A549 (cell line): ENCODE data around the gene KIAA0753. TPM values are rescaled to one million over a fixed set of nuclear protein-coding genes. Genes with fewer than 3 reads are reported as not detected.
A peak's percentile ranks its signal among the peaks of the same experiment; 100 is the strongest.

ENCODE experiments used
- ATAC-seq, 2 experiments: fragments of 200-7000 bp in 1 of 2; fragments of >200 bp in 1 of 2; cut with Nextera tagmentation in 1 of 2; cut with Tn5 transposase in 1 of 2; 3 replicates each; pipeline versions ENCODE4 v1.8.0 to v1.9.1; 2018 to 2020; ENCODE audit warnings: mild to moderate bottlenecking in 1 of 2, moderate library complexity in 1 of 2
- CTCF ChIA-PET: fragments of 300-600 bp; sonication (Branson Sonifier 250); formaldehyde crosslinking; extraction: SDS; loops from one replicate; lab custom pipeline; 2021; ENCODE audit warnings: antibody characterized with exemption, inconsistent platforms; lab: Yijun Ruan, JAX
- POLR2A ChIA-PET: fragments of 350-600 bp; formaldehyde crosslinking; extraction: SDS; loops from one replicate; lab custom pipeline; 2021; ENCODE audit warnings: antibody characterized with exemption, inconsistent platforms; lab: Yijun Ruan, JAX
- DNase-seq, 2 experiments: peaks; one replicate each; pipeline versions ENCODE4 v3.0.0 to v3.0.0-alpha.2; 2011 to 2016; ENCODE audit warnings: low read depth in 1 of 2, low spot score in 1 of 2
- FAIRE-seq: peaks from 2 replicates; lab custom pipeline; 2011; peaks lifted over from hg19 to GRCh38; lab: Jason Lieb, UNC
- H3K27ac ChIP-seq, 2 experiments: fragments of >200 bp; sonication (Bioruptor Twin); formaldehyde crosslinking; 3 replicates each; pipeline ENCODE4 v1.5.1; 2016 to 2017
- H3K4me1 ChIP-seq: fragments of >200 bp; sonication (Bioruptor Twin); formaldehyde crosslinking; 3 replicates; pipeline ENCODE4 v1.6.1; 2016
- H3K4me2 ChIP-seq: fragments of >200 bp; sonication (Bioruptor Twin); formaldehyde crosslinking; 3 replicates; pipeline ENCODE4 v1.6.1; 2016
- H3K4me3 ChIP-seq: fragments of >200 bp; sonication (Bioruptor Twin); formaldehyde crosslinking; 3 replicates; pipeline ENCODE4 v1.5.1; 2016
- H3K9me3 ChIP-seq: fragments of >200 bp; sonication (Bioruptor Twin); formaldehyde crosslinking; 3 replicates; pipeline ENCODE4 v1.6.1; 2016
- BHLHE40 ChIP-seq: IDR thresholded peaks from 2 replicates; pipeline ENCODE4 v1.6.1; 2012; ENCODE audit warnings: low read depth, low read length, inconsistent platforms
- CBX2 ChIP-seq: fragments of 200-600 bp; sonication (generic); IDR thresholded peaks from 2 replicates; pipeline ENCODE4 v1.6.1; 2016; ENCODE audit warnings: low read depth, mild to moderate bottlenecking, borderline replicate concordance
- CEBPB ChIP-seq, 2 experiments: fragments of >200 bp in 1 of 2; sonication (Bioruptor Twin) in 1 of 2; formaldehyde crosslinking in 1 of 2; IDR thresholded peaks; 2 replicates each; pipeline ENCODE4 v1.6.1; 2012 to 2016
- CHD4 ChIP-seq: fragments of 200-600 bp; sonication (generic); IDR thresholded peaks from 2 replicates; pipeline ENCODE4 v1.6.1; 2016; ENCODE audit warnings: antibody characterized with exemption, mild to moderate bottlenecking, borderline replicate concordance
- EHMT2 ChIP-seq: fragments of 200-600 bp; sonication (generic); IDR thresholded peaks from 2 replicates; pipeline ENCODE4 v1.6.1; 2016; ENCODE audit warnings: antibody characterized with exemption, low read depth, mild to moderate bottlenecking, moderate library complexity
- FOSB ChIP-seq: fragments of 250-450 bp; sonication (Bioruptor Pico); IDR thresholded peaks from 2 replicates; pipeline ENCODE4 v1.5.0; 2020; ENCODE audit warnings: mild to moderate bottlenecking, moderate library complexity
- FOSL2 ChIP-seq, 2 experiments: fragments of 450-650 bp in 1 of 2; fragments of >200 bp in 1 of 2; sonication (Bioruptor Twin) in 1 of 2; formaldehyde crosslinking; IDR thresholded peaks; 2 replicates each; pipeline versions ENCODE4 v1.5.0 to v1.6.1; 2016 to 2020; ENCODE audit warnings: mild to moderate bottlenecking in 1 of 2, moderate library complexity in 1 of 2
- FOXS1 ChIP-seq: fragments of 250-450 bp; sonication (Bioruptor Pico); IDR thresholded peaks from 2 replicates; pipeline ENCODE4 v1.5.0; 2020; ENCODE audit warnings: mild to moderate bottlenecking, moderate library complexity
- HDAC2 ChIP-seq: fragments of 200-600 bp; sonication (generic); IDR thresholded peaks from 2 replicates; pipeline ENCODE4 v1.6.1; 2016
- HES2 ChIP-seq: fragments of >200 bp; sonication (Bioruptor Twin); formaldehyde crosslinking; IDR thresholded peaks from 2 replicates; pipeline ENCODE4 v1.6.1; 2016
- HEYL ChIP-seq: fragments of 250-450 bp; sonication (Bioruptor Pico); IDR thresholded peaks from 2 replicates; pipeline ENCODE4 v1.8.0; 2021; ENCODE audit warnings: mild to moderate bottlenecking, moderate library complexity
- HOXA7 ChIP-seq: fragments of 250-450 bp; sonication (Bioruptor Pico); IDR thresholded peaks from 2 replicates; pipeline ENCODE4 v1.5.0; 2020; ENCODE audit warnings: mild to moderate bottlenecking, moderate library complexity
- HOXB13 ChIP-seq: fragments of 250-450 bp; sonication (Bioruptor Pico); IDR thresholded peaks from 2 replicates; pipeline ENCODE4 v1.5.0; 2020; ENCODE audit warnings: low read depth, mild to moderate bottlenecking, moderate library complexity
- HOXB5 ChIP-seq: fragments of 250-450 bp; sonication (Bioruptor Pico); IDR thresholded peaks from 2 replicates; pipeline ENCODE4 v1.5.0; 2020; ENCODE audit warnings: mild to moderate bottlenecking, moderate library complexity
- JUN ChIP-seq, 2 experiments: fragments of >200 bp; sonication (Bioruptor Twin); formaldehyde crosslinking; IDR thresholded peaks; 2 replicates in 1 of 2; 3 replicates in 1 of 2; pipeline ENCODE4 v1.6.1; 2016 to 2017
- JUNB ChIP-seq: fragments of >200 bp; sonication (Bioruptor Twin); formaldehyde crosslinking; IDR thresholded peaks from 2 replicates; pipeline ENCODE4 v1.6.1; 2016
- KDM1A ChIP-seq: fragments of 200-600 bp; sonication (generic); IDR thresholded peaks from 2 replicates; pipeline ENCODE4 v1.6.1; 2016; ENCODE audit warnings: low read depth, mild to moderate bottlenecking
- KDM5A ChIP-seq: fragments of 200-600 bp; sonication (generic); IDR thresholded peaks from 2 replicates; pipeline ENCODE4 v1.6.1; 2016; ENCODE audit warnings: antibody characterized with exemption, mild to moderate bottlenecking
- MAZ ChIP-seq: fragments of 150-350 bp; IDR thresholded peaks from 2 replicates; pipeline ENCODE4 v1.6.1; 2014; ENCODE audit warnings: antibody characterized with exemption, low read depth, low read length, borderline replicate concordance
- MYC ChIP-seq: IDR thresholded peaks from 2 replicates; pipeline ENCODE4 v1.6.1; 2012; ENCODE audit warnings: mild to moderate bottlenecking, inconsistent platforms, low read length, improper control_type of control experiment, borderline replicate concordance
- NPAS2 ChIP-seq: fragments of 250-450 bp; sonication (Bioruptor Pico); IDR thresholded peaks from 2 replicates; pipeline ENCODE4 v1.8.0; 2022; ENCODE audit warnings: mild to moderate bottlenecking, moderate library complexity, borderline replicate concordance
- PBX3 ChIP-seq: IDR thresholded peaks from 2 replicates; pipeline ENCODE4 v1.6.1; 2012
- POLR2AphosphoS2 ChIP-seq: conservative IDR thresholded peaks from 2 replicates; pipeline ENCODE4 v1.6.1; 2012; ENCODE audit warnings: low read length, improper control_type of control experiment, inconsistent platforms
- RARB ChIP-seq: fragments of 250-450 bp; sonication (Bioruptor Pico); IDR thresholded peaks from 2 replicates; pipeline ENCODE4 v1.8.0; 2021; ENCODE audit warnings: mild to moderate bottlenecking, moderate library complexity
- REST ChIP-seq: fragments of 200-600 bp; sonication (generic); IDR thresholded peaks from 2 replicates; pipeline ENCODE4 v1.6.1; 2016; ENCODE audit warnings: antibody characterized with exemption, mild to moderate bottlenecking, moderate library complexity
- RFX5 ChIP-seq: fragments of 450-650 bp; IDR thresholded peaks from 2 replicates; pipeline ENCODE4 v1.7.1; 2014; ENCODE audit warnings: antibody characterized with exemption, mild to moderate bottlenecking, moderate library complexity
- RNF2 ChIP-seq: fragments of 200-600 bp; sonication (generic); IDR thresholded peaks from 2 replicates; pipeline ENCODE4 v1.6.1; 2016; ENCODE audit warnings: low read depth, mild to moderate bottlenecking, antibody characterized with exemption, moderate library complexity, borderline replicate concordance
- SMC3 ChIP-seq: fragments of >200 bp; sonication (Bioruptor Twin); formaldehyde crosslinking; IDR thresholded peaks from 3 replicates; pipeline ENCODE4 v1.6.1; 2018; ENCODE audit warnings: inconsistent platforms
- TFCP2L1 ChIP-seq: fragments of 250-450 bp; sonication (Bioruptor Pico); IDR thresholded peaks from 2 replicates; pipeline ENCODE4 v1.5.0; 2021; ENCODE audit warnings: mild to moderate bottlenecking
- USF2 ChIP-seq: fragments of 450-650 bp; IDR thresholded peaks from 2 replicates; pipeline ENCODE4 v1.6.1; 2014; ENCODE audit warnings: antibody characterized with exemption
- ZC3H11A ChIP-seq: fragments of 450-650 bp; IDR thresholded peaks from 2 replicates; pipeline ENCODE4 v1.6.1; 2014; ENCODE audit warnings: antibody characterized with exemption, mild to moderate bottlenecking
- ZFP36 ChIP-seq: fragments of 450-650 bp; IDR thresholded peaks from 2 replicates; pipeline ENCODE4 v1.6.1; 2014; ENCODE audit warnings: borderline replicate concordance; ENCODE audit not compliant: partially characterized antibody
- ZNF302 ChIP-seq: fragments of 250-450 bp; sonication (Bioruptor Pico); IDR thresholded peaks from 2 replicates; pipeline ENCODE4 v1.9.0; 2021; ENCODE audit warnings: inconsistent platforms, mild to moderate bottlenecking, moderate library complexity
- ZSCAN20 ChIP-seq: fragments of 250-450 bp; sonication (Bioruptor Pico); IDR thresholded peaks from 2 replicates; pipeline ENCODE4 v1.8.0; 2022; ENCODE audit warnings: mild to moderate bottlenecking, moderate library complexity
- WGBS: methylation state at CpG from one replicate; pipeline ENCODE4 v1.1.6; 2017; ENCODE audit errors: missing lambda C conversion rate; 5-methylcytosine and 5-hydroxymethylcytosine counted together
- polyA minus RNA-seq: library from RNA; depleted of rRNA, polyadenylated mRNA; stranded (reverse); fragments of >200 nt; gene quantifications from 2 replicates; pipeline ENCODE4 v1.2.3, GENCODE V29; 2011; rRNA and poly(A)+ RNA removed
- polyA plus RNA-seq, 4 experiments: library from polyadenylated mRNA; depleted of rRNA in 3 of 4; stranded (reverse); fragments of >200 nt; fragmentation: RNase III in 1 of 4; extraction: RNeasy Plus Mini Kit Qiagen cat#74134 plus additional on column Dnase treatment in 1 of 4; gene quantifications; 2 replicates in 3 of 4; 3 replicates in 1 of 4; pipeline ENCODE4 v1.2.3, GENCODE V29; 2011 to 2017

Gene KIAA0753
- polyA plus RNA-seq (2011; rRNA removed): 15.2 and 21.5 TPM in 2 replicates
- polyA plus RNA-seq (2012; cell fraction: cytosol; rRNA removed): 4.4 and 5.1 TPM in 2 replicates
- 5.5 and 11.7 TPM in 2 replicates for polyA plus RNA-seq (2012; cell fraction: nucleus; rRNA removed)
- 13.6 to 16.1 TPM (median 14.1 TPM) in 3 replicates for polyA plus RNA-seq (2017; fragmentation: RNase III; extraction: RNeasy Plus Mini Kit Qiagen cat#74134 plus additional on column Dnase treatment)
- 20.8 and 21.1 TPM in 2 replicates for polyA minus RNA-seq

GRCh38 chr17:6640536-6641246 lies at the start of gene KIAA0753, which contains the start of gene TXNDC17:
KIAA0753 (minus strand) TSS chr17:6640711; CDS start chr17:6635103, 5,608 bp downstream.
TXNDC17 (plus strand) TSS chr17:6641060; CDS start chr17:6641083, 23 bp downstream.
- POLR2A ChIA-PET: interaction anchor here (0.7 to 2.2 kb wide), 5 partner anchors 10 to 169 kb away, joined by 3 to 12 read pairs (median 4); partner anchors contain the start of genes C17orf100 and MED31
- 3% methylated on average over 25 of the region's 52 CpGs for whole genome bisulfite sequencing
- Histone ChIP-seq H3K4me3 (peak within 1 kb of the TSS; percentile 81), H3K4me1 (peaks cover 22% of the 10 kb centered on the region), H3K9me3 (no peaks in the 10 kb centered on the region), H3K4me2 (peak within 1 kb of the TSS; percentile 87), H3K27ac (peak within 1 kb of the TSS; percentile 94 to 97)
- CTCF ChIA-PET: interaction anchor here (1.0 to 5.8 kb wide), 8 partner anchors 8 to 380 kb away, joined by 3 to 42 read pairs (median 4); no protein-coding TSS in a partner anchor
- FAIRE-seq: peak; percentile 86
- peak; percentile 89 to 93 for ATAC-seq
- peak; percentile 85 to 94 for DNase-seq
- TF ChIP-seq KDM5A (no peak), FOXS1 (CRISPR knock-in tag) (no peak), CBX2 (no peak), KDM1A (no peak), HOXA7 (peak; percentile 86; the same call in 1 of the 2 replicates), JUNB (no peak), HES2 (no peak), ZSCAN20 (CRISPR knock-in tag) (no peak), SMC3 (no peak), TFCP2L1 (CRISPR knock-in tag) (peak; percentile 79), REST (peak; percentile 41), ZNF302 (CRISPR knock-in tag) (no peak), PBX3 (peak; percentile 36), HEYL (CRISPR knock-in tag) (no peak), CEBPB (IDR thresholded peaks at IDR 0.05) (no peak), MAZ (peak; percentile 13; the same call in 1 of the 2 replicates), ZFP36 (no peak), POLR2AphosphoS2 (no peak; the same call in 1 of the 2 replicates), FOSL2 (IDR thresholded peaks at IDR 0.05) (no peak), FOSL2 (CRISPR knock-in tag; IDR thresholded peaks at IDR 0.05) (no peak; the same call in none of the 2 replicates), ZC3H11A (no peak), BHLHE40 (no peak), JUN (IDR thresholded peaks at IDR 0.05) (peak; percentile 81 to 90; a peak in 4 of 5 replicates), RNF2 (no peak), HDAC2 (no peak), EHMT2 (no peak), HOXB13 (no peak), USF2 (no peak), FOSB (CRISPR knock-in tag) (peak; percentile 52; the same call in 1 of the 2 replicates), RFX5 (peak; percentile 63), RARB (CRISPR knock-in tag) (peak; percentile 59; the same call in 1 of the 2 replicates), CHD4 (no peak), MYC (peak; percentile 87), NPAS2 (CRISPR knock-in tag) (no peak), HOXB5 (CRISPR knock-in tag) (no peak)
